Activated CD8-positive, alpha-beta memory T cell treated with anti-CD3 and anti-CD28 coated beads, Interleukin-2, amount 50 U/mL, for 24 hours (primary cell): ENCODE results near the gene GRPEL2.
"Not testable (repeated sequence)": the region's sequence is repeated elsewhere in the genome, so short reads cannot be mapped to it uniquely, and the experiment has no call there.

Experiments used
- DNase-seq: peaks from one replicate; pipeline ENCODE4 v3.0.0-alpha.2; 2020; ENCODE audit errors: extremely low read depth

Gene GRPEL2

DNA sequence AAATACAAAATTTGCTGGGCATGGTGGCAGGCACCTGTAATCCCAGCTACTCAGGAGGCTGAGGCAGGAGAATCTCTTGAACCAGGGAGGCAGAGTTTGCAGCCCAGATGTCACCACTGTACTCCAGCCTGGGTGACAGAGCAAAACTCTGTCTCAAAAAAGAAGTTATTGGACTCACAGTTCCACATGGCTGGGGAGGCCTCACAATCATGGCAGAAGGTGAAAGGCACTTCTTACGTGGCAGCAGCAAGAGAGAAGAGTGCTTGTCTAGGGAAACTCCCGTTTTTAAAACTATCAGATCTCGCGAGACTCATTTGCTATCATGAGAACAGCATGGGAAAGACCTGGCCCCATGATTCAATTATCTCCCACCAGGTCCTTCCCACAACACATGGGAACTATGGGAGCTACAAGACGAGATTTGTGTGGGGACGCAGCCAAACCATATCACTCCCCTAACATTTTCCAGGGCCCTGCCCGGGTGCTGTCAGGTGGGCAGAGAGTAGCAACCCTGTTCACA is 53.5 kb downstream of the GRPEL2 start:
- not testable (repeated sequence) for DNase-seq

DNA sequence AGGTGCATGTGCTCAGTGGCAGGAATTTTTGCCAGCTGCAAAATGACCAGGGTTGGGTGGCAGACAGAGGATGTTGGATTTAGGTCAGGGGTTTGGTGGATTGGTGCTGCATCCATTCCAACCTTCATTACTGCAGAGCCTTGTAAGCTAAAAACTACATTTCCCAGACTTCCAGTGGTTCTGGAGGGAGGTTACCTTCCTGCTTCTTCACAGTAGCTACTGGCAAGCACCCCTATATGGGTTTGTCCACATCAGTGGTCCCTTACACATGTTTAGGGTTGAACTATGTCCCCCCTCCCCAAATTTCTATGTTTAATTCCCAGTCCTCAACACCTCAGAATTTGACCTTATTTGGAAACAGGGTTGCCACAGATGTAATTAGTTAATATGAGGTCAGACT is 54.5 kb downstream of the GRPEL2 start:
- DNase-seq, result no peak

DNA sequence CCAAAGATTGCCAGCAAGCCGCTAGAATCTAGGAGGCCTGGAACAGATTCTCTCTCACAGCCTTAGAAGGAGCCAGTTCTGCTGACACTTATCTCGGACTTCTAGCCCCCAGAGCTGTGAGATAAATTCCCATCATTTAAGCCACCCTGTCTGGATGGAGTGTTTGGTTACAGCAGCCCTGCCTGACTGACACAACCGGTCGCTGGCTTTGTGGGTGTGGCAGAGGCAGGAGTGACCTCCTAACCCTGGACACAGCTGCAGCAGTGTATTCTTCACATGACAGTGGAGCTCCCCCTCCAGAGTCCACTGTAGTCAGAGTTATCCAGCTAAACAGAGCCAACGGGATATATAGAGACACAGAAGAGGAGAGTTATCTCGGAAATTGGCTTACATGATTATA is 55.0 kb downstream of the GRPEL2 start:
- DNase-seq, result no peak

DNA sequence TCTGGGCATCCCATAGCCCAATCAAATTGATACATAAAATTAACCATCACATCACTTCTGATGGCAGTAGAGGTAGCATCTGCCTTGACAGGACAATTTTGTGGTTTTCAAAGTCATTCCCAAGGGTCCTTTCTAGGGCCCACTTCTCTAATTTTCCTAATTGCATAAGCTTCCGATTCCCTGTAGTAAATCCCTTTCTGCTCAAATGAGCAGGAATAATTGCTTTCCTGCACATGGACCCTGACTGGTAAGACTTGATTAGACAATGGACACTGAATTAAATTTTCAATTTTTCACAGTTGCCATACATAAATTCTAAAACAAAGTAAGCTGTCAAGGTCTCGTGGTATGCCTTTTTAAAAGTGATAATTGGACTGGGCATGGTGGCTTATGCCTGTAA is 55.8 kb downstream of the GRPEL2 start:
- DNase-seq, result no peak

DNA sequence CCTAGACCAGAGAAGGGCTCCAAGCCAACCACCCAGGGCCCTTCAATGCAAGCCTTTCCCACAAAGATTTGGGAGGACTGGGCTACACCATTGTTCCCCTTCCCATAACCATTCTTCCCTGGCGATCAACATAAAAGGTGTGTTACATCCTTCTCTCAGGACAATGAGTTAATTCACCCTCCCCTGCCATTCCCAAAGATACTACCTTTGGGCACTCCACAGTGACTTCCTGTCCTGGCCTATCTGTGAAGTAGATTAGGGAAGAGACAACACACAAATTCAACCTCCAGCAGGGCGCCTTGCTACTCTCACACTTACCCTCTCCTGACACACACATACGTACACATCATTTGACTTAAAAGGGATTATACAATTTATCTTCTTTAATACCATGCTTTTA is 57.0 kb downstream of the GRPEL2 start:
- no peak for DNase-seq
